Right atrium auricular region (tissue), 2 donors: Measurements from ENCODE around the gene ANKRD29. TPM values are rescaled to one million over a fixed set of nuclear protein-coding genes. Genes with fewer than 3 reads are reported as not detected.
A peak's percentile ranks its signal among the peaks of the same experiment; 100 is the strongest.

Source experiments
- DNase-seq: peaks from one replicate; pipeline ENCODE4 v3.0.0-alpha.2; 2019; ENCODE audit warnings: low spot score
- H3K27ac ChIP-seq, 2 donors: fragments of 200-600 bp; sonication (generic); 1 replicate in 1 of 2; 2 replicates in 1 of 2; pipeline ENCODE4 v1.5.1; 2016 to 2019
- H3K27me3 ChIP-seq, 2 donors: fragments of 200-600 bp; sonication (generic); one replicate each; pipeline versions ENCODE4 v1.5.1 to v1.6.0; 2017 to 2019
- H3K36me3 ChIP-seq: fragments of 200-600 bp; sonication (generic); one replicate; pipeline ENCODE4 v1.5.1; 2016
- H3K4me1 ChIP-seq, 2 donors: fragments of 200-600 bp; sonication (generic); one replicate each; pipeline versions ENCODE4 v1.5.1 to v1.6.0; 2017 to 2019
- H3K4me3 ChIP-seq, 2 donors: fragments of 200-600 bp; sonication (generic); 1 replicate in 1 of 2; 2 replicates in 1 of 2; pipeline ENCODE4 v1.5.1; 2017 to 2019; ENCODE audit warnings: mild to moderate bottlenecking in 1 of 2, moderate library complexity in 1 of 2
- H3K9me3 ChIP-seq, 2 donors: fragments of 200-600 bp; sonication (generic); one replicate each; pipeline ENCODE4 v1.5.1; 2019
- total RNA-seq, 2 donors: library from RNA; depleted of rRNA; stranded (reverse); fragments of >200 nt; gene quantifications; one replicate each; pipeline ENCODE4 v1.1.0, GENCODE V29; 2016
- TF ChIP-seq, protein P1 (sequence below), 2 donors: fragments of 200-600 bp; sonication (generic); IDR thresholded peaks; one replicate each; pipeline ENCODE4 v1.5.1; 2019; ENCODE audit warnings: antibody characterized with exemption in 2 of 2

Gene ANKRD29
- total RNA-seq, 2 donors from 2014 or later = 2.2 to 3.5 TPM

DNA sequence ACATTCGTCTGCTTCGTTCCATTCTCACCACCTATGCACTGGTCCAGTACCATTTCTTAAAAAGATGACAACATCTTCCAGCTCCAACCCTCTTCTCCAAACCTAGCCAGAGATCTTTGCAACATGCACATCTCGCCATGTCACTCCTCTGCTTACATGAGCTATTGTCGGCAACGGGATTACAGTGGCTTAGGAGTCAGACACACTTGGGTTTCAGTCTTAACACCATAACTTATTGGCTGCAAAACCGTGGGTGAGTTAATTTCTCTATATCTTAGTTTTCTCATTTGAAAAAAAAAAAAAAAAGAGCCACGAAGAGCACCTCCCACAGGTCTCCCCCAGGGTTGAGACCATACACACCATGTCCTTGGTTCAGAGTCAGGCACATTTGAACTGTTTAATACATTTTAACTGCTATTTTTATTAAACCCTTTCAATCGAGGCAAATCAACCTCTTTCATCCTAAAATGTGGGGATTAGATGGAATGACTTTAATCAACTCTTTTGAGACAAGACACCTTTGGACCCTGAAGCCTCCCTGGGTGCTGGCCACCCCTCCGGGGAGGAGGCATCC lies 889 bp downstream of the ANKRD29 start:
- Histone ChIP-seq H3K27ac (no peak overlapping the region), H3K4me1 (no peaks in the 10 kb centered on the region), H3K9me3 (no peaks in the 10 kb centered on the region), H3K36me3 (no peaks in the 10 kb centered on the region), H3K27me3 (no peaks in the 10 kb centered on the region), H3K4me3 (peak overlapping the region; percentile 60 to 66)
- TF ChIP-seq, protein P1, sequence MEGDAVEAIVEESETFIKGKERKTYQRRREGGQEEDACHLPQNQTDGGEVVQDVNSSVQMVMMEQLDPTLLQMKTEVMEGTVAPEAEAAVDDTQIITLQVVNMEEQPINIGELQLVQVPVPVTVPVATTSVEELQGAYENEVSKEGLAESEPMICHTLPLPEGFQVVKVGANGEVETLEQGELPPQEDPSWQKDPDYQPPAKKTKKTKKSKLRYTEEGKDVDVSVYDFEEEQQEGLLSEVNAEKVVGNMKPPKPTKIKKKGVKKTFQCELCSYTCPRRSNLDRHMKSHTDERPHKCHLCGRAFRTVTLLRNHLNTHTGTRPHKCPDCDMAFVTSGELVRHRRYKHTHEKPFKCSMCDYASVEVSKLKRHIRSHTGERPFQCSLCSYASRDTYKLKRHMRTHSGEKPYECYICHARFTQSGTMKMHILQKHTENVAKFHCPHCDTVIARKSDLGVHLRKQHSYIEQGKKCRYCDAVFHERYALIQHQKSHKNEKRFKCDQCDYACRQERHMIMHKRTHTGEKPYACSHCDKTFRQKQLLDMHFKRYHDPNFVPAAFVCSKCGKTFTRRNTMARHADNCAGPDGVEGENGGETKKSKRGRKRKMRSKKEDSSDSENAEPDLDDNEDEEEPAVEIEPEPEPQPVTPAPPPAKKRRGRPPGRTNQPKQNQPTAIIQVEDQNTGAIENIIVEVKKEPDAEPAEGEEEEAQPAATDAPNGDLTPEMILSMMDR (IDR thresholded peaks at IDR 0.05) = no peak
- DNase-seq = no peak

DNA sequence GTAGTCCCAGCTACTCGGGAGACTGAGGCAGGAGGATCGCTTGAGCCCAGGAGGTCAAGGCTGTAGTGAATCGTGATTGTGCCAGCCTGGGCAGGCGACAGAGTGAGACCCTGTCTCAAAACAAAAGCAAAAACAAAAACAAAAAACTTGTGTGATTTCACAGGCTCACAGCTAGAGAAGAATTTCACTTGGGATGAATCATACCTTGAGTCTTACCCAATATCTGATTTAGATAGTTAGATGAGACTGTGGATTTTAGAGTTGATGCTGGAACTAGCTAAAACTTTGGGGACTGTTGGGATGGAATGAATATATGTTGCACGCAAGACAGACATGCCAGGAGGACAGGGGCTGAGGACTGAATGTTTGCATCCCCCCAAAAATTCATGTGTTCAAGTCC lies 4.4 kb downstream of the ANKRD29 start:
- Histone ChIP-seq H3K4me3 (no peak overlapping the region), H3K9me3 (no peaks in the 10 kb centered on the region), H3K4me1 (no peaks in the 10 kb centered on the region), H3K36me3 (no peaks in the 10 kb centered on the region), H3K27me3 (no peaks in the 10 kb centered on the region), H3K27ac (no peak overlapping the region)
- TF ChIP-seq, protein P1 (IDR thresholded peaks at IDR 0.05) = no peak
- DNase-seq = no peak

DNA sequence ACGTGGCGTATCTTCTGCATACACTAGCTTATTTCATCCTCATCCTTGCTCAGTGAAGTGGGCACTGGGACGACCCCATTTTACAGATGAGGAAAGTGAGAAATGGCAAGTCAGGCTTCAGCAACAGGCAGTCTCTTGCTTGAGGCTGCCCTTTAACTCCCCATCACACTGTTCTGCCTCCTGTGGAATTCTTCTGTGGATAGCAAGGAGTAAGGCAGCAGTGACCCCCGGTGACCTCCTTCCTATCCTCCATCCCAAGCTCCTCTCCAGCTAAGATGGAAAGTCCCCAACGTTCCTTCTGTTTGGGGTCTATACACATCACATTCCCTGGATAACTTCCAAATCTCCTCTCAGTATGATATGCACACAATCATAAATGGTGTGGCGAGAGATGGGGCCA lies 10.5 kb downstream of the ANKRD29 start:
- no peak overlapping the region for H3K27ac ChIP-seq

DNA sequence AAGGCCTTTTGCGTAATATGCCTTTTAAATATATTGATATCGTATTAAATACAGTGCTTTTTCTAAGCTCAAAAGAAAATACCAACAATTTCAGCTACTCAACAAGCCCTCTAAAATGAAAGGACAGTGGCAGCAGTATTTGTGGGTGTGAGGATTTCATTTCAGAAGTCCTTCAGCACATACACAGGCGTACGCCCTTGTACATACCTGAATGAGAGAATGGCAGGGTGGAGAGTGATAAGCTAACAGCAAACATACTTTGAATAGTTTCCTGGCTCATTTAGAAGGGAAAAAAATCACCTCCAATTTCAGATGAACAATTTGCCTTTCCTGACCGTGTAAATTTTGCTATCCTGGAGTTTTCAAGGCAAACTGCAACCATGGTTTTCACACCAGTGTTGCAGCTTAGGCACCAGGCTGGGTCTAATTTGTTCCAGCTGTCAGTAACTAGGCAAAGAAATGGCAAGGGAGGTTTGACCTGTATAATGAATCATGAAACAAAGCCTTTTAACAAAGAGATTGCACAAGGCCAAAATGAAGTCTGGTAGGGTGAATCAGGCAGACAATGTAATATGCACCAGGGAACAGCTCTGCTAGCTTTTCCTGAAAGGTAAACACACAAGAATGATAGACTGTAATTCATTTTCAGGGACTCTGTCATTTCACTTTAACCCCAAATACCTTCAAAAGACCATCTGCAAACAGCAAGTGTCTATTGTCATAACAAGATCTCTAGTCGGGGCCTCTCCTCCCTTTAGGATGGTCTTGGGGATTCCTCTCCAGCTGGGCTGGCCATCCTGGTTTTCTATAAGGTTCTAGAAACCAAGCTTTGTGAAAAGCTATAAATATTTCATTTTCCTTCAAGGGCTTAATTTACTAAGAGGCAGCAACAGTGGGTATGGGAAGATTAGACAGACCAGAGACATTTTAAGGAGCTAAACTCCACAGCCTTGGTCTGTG lies 11.5 kb downstream of the ANKRD29 start:
- Histone ChIP-seq H3K27me3 (no peaks in the 10 kb centered on the region), H3K4me1 (peaks cover 0 to 10% of the 10 kb centered on the region in 2 donors), H3K27ac (no peak overlapping the region), H3K36me3 (no peaks in the 10 kb centered on the region), H3K4me3 (no peak overlapping the region), H3K9me3 (no peaks in the 10 kb centered on the region)
- TF ChIP-seq, protein P1 (IDR thresholded peaks at IDR 0.05) = no peak
- DNase-seq = no peak

More for the DNA sequence above, 10.5 kb downstream of the ANKRD29 start:
- Histone ChIP-seq H3K27me3 (no peaks in the 10 kb centered on the region), H3K4me1 (peaks cover 0 to 10% of the 10 kb centered on the region in 2 donors), H3K36me3 (no peaks in the 10 kb centered on the region), H3K9me3 (no peaks in the 10 kb centered on the region), H3K4me3 (no peak overlapping the region)
- DNase-seq = no peak
- TF ChIP-seq, protein P1 (IDR thresholded peaks at IDR 0.05) = no peak

DNA sequence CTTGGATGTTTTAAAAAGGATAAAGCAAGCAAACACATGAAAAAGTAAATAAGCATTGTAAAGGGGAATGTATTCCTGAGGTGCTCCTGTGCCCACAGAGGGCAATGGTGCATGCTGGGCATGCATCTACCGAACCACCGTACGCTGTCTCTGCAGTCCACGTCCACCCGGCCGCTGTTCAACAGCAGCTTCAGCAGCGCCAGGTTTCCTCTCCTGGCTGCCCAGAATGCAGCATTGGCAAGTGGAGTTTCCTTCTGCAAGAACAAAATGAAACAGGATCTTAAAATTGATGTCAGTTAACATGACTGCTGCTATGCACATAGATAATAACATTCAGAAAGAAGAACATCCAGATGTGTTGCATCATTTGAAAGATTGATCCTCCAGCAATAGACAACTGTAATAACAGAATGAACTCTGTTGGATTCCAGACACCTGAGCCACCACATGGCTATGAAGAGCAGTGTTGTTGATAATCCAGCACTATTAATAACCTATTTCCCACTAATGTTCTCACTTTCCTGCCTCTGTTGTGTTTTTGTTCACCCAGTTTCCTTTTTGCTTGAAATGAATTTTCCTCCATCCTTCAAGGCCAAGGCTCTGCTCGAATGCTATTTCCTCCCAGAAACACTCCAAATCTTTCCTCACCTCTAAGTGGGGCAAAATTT lies 13.6 kb downstream of the ANKRD29 start:
- Histone ChIP-seq H3K4me3 (no peak overlapping the region), H3K9me3 (no peaks in the 10 kb centered on the region), H3K36me3 (no peaks in the 10 kb centered on the region), H3K27me3 (no peaks in the 10 kb centered on the region), H3K27ac (no peak overlapping the region), H3K4me1 (peaks cover 0 to 10% of the 10 kb centered on the region in 2 donors)
- DNase-seq = no peak
- TF ChIP-seq, protein P1 (IDR thresholded peaks at IDR 0.05) = no peak
